GM23248 (cell line): ENCODE data around the gene EIF4G3. TPM values are rescaled to one million over a fixed set of nuclear protein-coding genes. Genes with fewer than 3 reads are reported as not detected.
"Not testable (repeated sequence)": the region's sequence is repeated elsewhere in the genome, so short reads cannot be mapped to it uniquely, and the experiment has no call there.

Experiments
- DNase-seq: peaks from one replicate; pipeline ENCODE4 v3.0.0-alpha.2; 2015
- H2AFZ ChIP-seq: fragments of 200-600 bp; sonication (generic); 2 replicates; pipeline ENCODE4 v1.6.1; 2016; ENCODE audit warnings: antibody characterized with exemption
- H3F3A ChIP-seq: fragments of 200-600 bp; sonication (generic); 2 replicates; pipeline ENCODE4 v1.6.1; 2016; ENCODE audit warnings: mild to moderate bottlenecking, antibody characterized with exemption, mixed run types; ENCODE audit not compliant: insufficient read depth
- H3K27ac ChIP-seq: fragments of 200-600 bp; sonication (generic); 2 replicates; pipeline ENCODE4 v1.5.1; 2016; ENCODE audit warnings: mild to moderate bottlenecking
- H3K27me3 ChIP-seq: fragments of 200-600 bp; sonication (generic); replicated peaks from 2 replicates; pipeline ENCODE4 v1.6.1; 2016; ENCODE audit warnings: mild to moderate bottlenecking; ENCODE audit not compliant: insufficient read depth
- H3K36me3 ChIP-seq: fragments of 200-600 bp; sonication (generic); 2 replicates; pipeline ENCODE4 v1.6.1; 2016; ENCODE audit warnings: low read depth, mild to moderate bottlenecking
- H3K4me1 ChIP-seq: fragments of 200-600 bp; sonication (generic); 2 replicates; pipeline ENCODE4 v1.6.1; 2016; ENCODE audit warnings: mild to moderate bottlenecking; ENCODE audit not compliant: insufficient read depth
- H3K4me2 ChIP-seq: fragments of 200-600 bp; sonication (generic); one replicate; pipeline ENCODE4 v1.6.1; 2016; ENCODE audit warnings: mild to moderate bottlenecking; ENCODE audit not compliant: unreplicated experiment
- H3K4me3 ChIP-seq: fragments of 200-600 bp; sonication (generic); 2 replicates; pipeline ENCODE4 v1.5.1; 2016; ENCODE audit warnings: mild to moderate bottlenecking
- H3K79me2 ChIP-seq: fragments of 200-600 bp; sonication (generic); 2 replicates; pipeline ENCODE4 v1.6.1; 2016; ENCODE audit warnings: mild to moderate bottlenecking; ENCODE audit not compliant: insufficient read depth
- H3K9ac ChIP-seq: fragments of 200-600 bp; sonication (generic); 2 replicates; pipeline ENCODE4 v1.6.1; 2016; ENCODE audit warnings: mild to moderate bottlenecking
- H3K9me2 ChIP-seq: fragments of 200-600 bp; sonication (generic); 2 replicates; pipeline ENCODE4 v1.6.1; 2016; ENCODE audit warnings: mixed run types, mild to moderate bottlenecking, moderate library complexity; ENCODE audit not compliant: insufficient read depth
- H3K9me3 ChIP-seq: fragments of 200-600 bp; sonication (generic); one replicate; pipeline ENCODE4 v1.6.1; 2017; ENCODE audit warnings: low read depth
- H4K20me1 ChIP-seq: fragments of 200-600 bp; sonication (generic); 2 replicates; pipeline ENCODE4 v1.6.0; 2016; ENCODE audit not compliant: insufficient read depth
- EZH2 ChIP-seq: fragments of 200-600 bp; sonication (generic); IDR thresholded peaks from 2 replicates; pipeline ENCODE4 v1.6.1; 2018; ENCODE audit warnings: antibody characterized with exemption, mild to moderate bottlenecking; ENCODE audit not compliant: insufficient read depth, poor library complexity, severe bottlenecking
- EZH2phosphoT487 ChIP-seq: fragments of 200-600 bp; sonication (generic); IDR thresholded peaks from 2 replicates; pipeline ENCODE4 v1.6.1; 2018; ENCODE audit warnings: antibody characterized with exemption, moderate library complexity, mild to moderate bottlenecking, low read depth; ENCODE audit not compliant: insufficient read depth
- WGBS, 2 experiments: methylation state at CpG; one replicate each; pipeline ENCODE4 v1.1.6; 2015 to 2017; ENCODE audit warnings: low lambda C conversion rate in 2 of 2, low coverage in 1 of 2; ENCODE audit errors: missing lambda C conversion rate in 2 of 2; 5-methylcytosine and 5-hydroxymethylcytosine counted together
- in situ Hi-C: fragments of 300-500 bp; cut with MboI; formaldehyde crosslinking; loops from 2 replicates; pipeline ENCODE4 v1.15.0; 2020
- polyA plus RNA-seq: library from polyadenylated mRNA; unstranded; fragments of >200 nt; fragmentation: Nextera tagmentation; extraction: Ambion mirVana; gene quantifications from 2 replicates; pipeline ENCODE4 v1.2.1, GENCODE V29; 2016
- total RNA-seq: library from RNA; depleted of rRNA; stranded (reverse); fragments of >200 nt; shearing (Covaris generic); gene quantifications from 2 replicates; pipeline ENCODE4 v1.2.3, GENCODE V29; 2014

EIF4G3 gene
- total and polyA plus RNA-seq, 2 experiments from 2014 or later, result 24.0 to 43.1 TPM

- H3K36me3 ChIP-seq, result no peaks in the 10 kb centered on the region
- peaks cover 28% of the 10 kb centered on the region for H3F3A ChIP-seq
- 96 to 100% methylated on average over 2 of the region's 2 CpGs for WGBS, 2 experiments
- no peak overlapping the region for H3K9ac ChIP-seq
- no peak for DNase-seq
- H3K79me2 ChIP-seq, result peaks cover 88% of the 10 kb centered on the region
- in situ Hi-C loops, result no loop called here
- no peak overlapping the region for H3K27ac ChIP-seq
- TF ChIP-seq EZH2 (no peak), EZH2phosphoT487 (no peak)
- H3K9me2 ChIP-seq, result no peaks in the 10 kb centered on the region
- no peak overlapping the region for H2AFZ ChIP-seq
- no peaks in the 10 kb centered on the region for H3K9me3 ChIP-seq
- H3K27me3 ChIP-seq, result no peaks in the 10 kb centered on the region
- H3K4me3 ChIP-seq, result no peak overlapping the region
- H3K4me2 ChIP-seq, result no peak overlapping the region
- no peaks in the 10 kb centered on the region for H4K20me1 ChIP-seq
- H3K4me1 ChIP-seq, result peaks cover 26% of the 10 kb centered on the region
Measured at GRCh38 chr1:21065851-21066250, 110.8 kb downstream of the EIF4G3 start.

GRCh38 chr1:21064057-21064456 lies 112.6 kb downstream of the EIF4G3 start:
- Histone ChIP-seq H3K27ac (no peak overlapping the region), H3K79me2 (peaks cover 95% of the 10 kb centered on the region), H4K20me1 (no peaks in the 10 kb centered on the region), H3K9me2 (no peaks in the 10 kb centered on the region), H3K4me2 (no peak overlapping the region), H3K4me3 (no peak overlapping the region), H3K4me1 (peaks cover 17% of the 10 kb centered on the region), H3K27me3 (no peaks in the 10 kb centered on the region), H3K36me3 (no peaks in the 10 kb centered on the region), H2AFZ (no peak overlapping the region), H3K9me3 (no peaks in the 10 kb centered on the region), H3K9ac (no peak overlapping the region), H3F3A (peaks cover 12% of the 10 kb centered on the region)
- no peak for DNase-seq
- in situ Hi-C loops, result no loop called here
- 90 to 98% methylated on average over 3 of the region's 3 CpGs for WGBS, 2 experiments
- no peak for TF ChIP-seq EZH2phosphoT487
- TF ChIP-seq EZH2, result no peak

GRCh38 chr1:21060523-21060922 lies 116.2 kb downstream of the EIF4G3 start:
- no peak overlapping the region for H3K27ac ChIP-seq

DNA sequence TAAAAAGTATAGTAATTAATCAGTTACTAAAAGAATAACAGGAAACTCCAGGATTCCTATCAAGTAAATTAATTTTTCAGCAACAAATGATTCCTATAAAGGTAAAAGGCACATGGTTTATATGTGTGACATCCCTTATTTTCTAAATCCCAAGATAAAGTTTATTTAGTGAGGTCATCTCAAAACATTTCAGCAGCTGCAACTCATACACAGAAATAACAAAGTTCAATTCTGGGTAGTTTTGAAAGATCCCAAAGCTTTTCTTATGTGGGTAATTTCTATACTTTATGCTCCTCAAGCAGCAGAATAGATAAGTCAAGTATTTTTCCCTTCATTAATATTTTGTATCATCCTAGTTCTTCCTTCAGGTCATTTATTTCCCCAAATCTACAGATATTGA lies 117.7 kb downstream of the EIF4G3 start:
- H3K9ac ChIP-seq, result no peak overlapping the region
- peak; percentile 23 for DNase-seq
- H3K4me2 ChIP-seq, result no peak overlapping the region
- H3K4me3 ChIP-seq, result no peak overlapping the region
- no peaks in the 10 kb centered on the region for H3K27me3 ChIP-seq
- no peaks in the 10 kb centered on the region for H3K9me2 ChIP-seq
- no peaks in the 10 kb centered on the region for H3K36me3 ChIP-seq
- H3K79me2 ChIP-seq, result peaks cover 98% of the 10 kb centered on the region
- H4K20me1 ChIP-seq, result no peaks in the 10 kb centered on the region
- H3K9me3 ChIP-seq, result no peaks in the 10 kb centered on the region
- no peak overlapping the region for H2AFZ ChIP-seq
- H3K4me1 ChIP-seq, result peaks cover 21% of the 10 kb centered on the region
- no peaks in the 10 kb centered on the region for H3F3A ChIP-seq
- TF ChIP-seq EZH2 (no peak), EZH2phosphoT487 (no peak)
- H3K27ac ChIP-seq, result no peak overlapping the region
- in situ Hi-C loops, result no loop called here

More at GRCh38 chr1:21060523-21060922, 116.2 kb downstream of the EIF4G3 start:
- Histone ChIP-seq H3K79me2 (peaks cover 99% of the 10 kb centered on the region), H2AFZ (no peak overlapping the region), H4K20me1 (no peaks in the 10 kb centered on the region), H3K9me3 (no peaks in the 10 kb centered on the region), H3K9me2 (no peaks in the 10 kb centered on the region), H3K9ac (no peak overlapping the region), H3F3A (no peaks in the 10 kb centered on the region), H3K4me2 (no peak overlapping the region), H3K4me1 (peaks cover 11% of the 10 kb centered on the region), H3K4me3 (no peak overlapping the region), H3K36me3 (no peaks in the 10 kb centered on the region), H3K27me3 (no peaks in the 10 kb centered on the region)
- WGBS, 2 experiments, result 91 to 92% methylated on average over 5 of the region's 5 CpGs
- no peak for DNase-seq
- TF ChIP-seq EZH2phosphoT487, result no peak
- no peak for TF ChIP-seq EZH2
- in situ Hi-C loops, result no loop called here

DNA sequence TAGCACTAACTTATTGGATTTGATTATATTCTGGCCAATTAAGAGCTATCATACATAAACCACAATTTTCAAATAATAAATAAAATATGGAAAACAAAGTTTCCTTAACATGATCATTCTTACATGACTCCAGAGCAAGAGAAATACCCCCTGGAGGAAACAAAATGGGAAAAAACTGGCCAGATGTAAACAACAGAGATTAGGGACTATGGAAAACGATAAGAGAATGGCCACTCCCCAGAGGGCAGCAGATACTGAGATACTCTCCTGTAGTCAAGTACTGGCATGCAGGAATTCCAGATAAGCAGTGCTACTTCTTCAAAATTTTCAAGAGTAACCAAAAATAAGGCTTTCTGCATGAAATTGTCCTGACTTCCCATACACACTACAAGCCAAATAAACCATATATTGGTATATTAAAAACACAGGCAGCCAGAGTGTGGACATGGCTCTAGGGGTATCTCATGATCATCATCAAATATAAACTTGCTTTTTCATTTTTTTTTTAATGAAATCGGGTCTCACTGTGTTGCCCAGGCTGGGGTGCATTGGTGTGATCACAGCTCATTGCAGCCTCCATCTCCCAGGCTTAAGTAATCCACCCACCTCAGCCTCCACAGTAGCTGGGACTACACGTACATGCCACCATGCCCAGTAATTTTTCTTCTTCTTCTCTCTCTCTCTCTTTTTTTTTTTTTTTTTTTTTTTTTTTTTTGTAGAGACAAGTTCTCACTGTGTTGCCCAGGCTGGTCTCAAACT lies 118.5 kb downstream of the EIF4G3 start:
- WGBS, 2 experiments, result 94 to 96% methylated on average over 3 of the region's 3 CpGs
- H3K36me3 ChIP-seq, result no peaks in the 10 kb centered on the region
- no peak for TF ChIP-seq EZH2
- TF ChIP-seq EZH2phosphoT487, result no peak
- peaks cover 90% of the 10 kb centered on the region for H3K79me2 ChIP-seq
- H3K9me2 ChIP-seq, result no peaks in the 10 kb centered on the region
- H3K27ac ChIP-seq, result no peak overlapping the region
- in situ Hi-C loops, result no loop called here
- H3K9ac ChIP-seq, result no peak overlapping the region
- H3K27me3 ChIP-seq, result no peaks in the 10 kb centered on the region
- H3F3A ChIP-seq, result no peaks in the 10 kb centered on the region
- no peak for DNase-seq
- no peaks in the 10 kb centered on the region for H3K9me3 ChIP-seq
- no peaks in the 10 kb centered on the region for H4K20me1 ChIP-seq
- no peak overlapping the region for H2AFZ ChIP-seq
- no peak overlapping the region for H3K4me2 ChIP-seq
- H3K4me1 ChIP-seq, result peaks cover 21% of the 10 kb centered on the region
- no peak overlapping the region for H3K4me3 ChIP-seq

GRCh38 chr1:21053189-21053928 lies 123.3 kb downstream of the EIF4G3 start:
- H3K9me3 ChIP-seq, H3K9me2 ChIP-seq, H3K27me3 ChIP-seq, H3K9ac ChIP-seq, H4K20me1 ChIP-seq, DNase-seq, H3K36me3 ChIP-seq, H3K4me2 ChIP-seq, H3K4me3 ChIP-seq, H2AFZ ChIP-seq, H3F3A ChIP-seq, H3K27ac ChIP-seq, in situ Hi-C loops: not testable (repeated sequence)
- Histone ChIP-seq H3K4me1 (peaks cover 25% of the 10 kb centered on the region), H3K79me2 (peaks cover 80% of the 10 kb centered on the region)
- WGBS, 2 experiments, result 97% methylated on average over 48 of the region's 59 CpGs; no CpG with 5 or more reads in 1 of the 2 experiments
